ENCODE measurements around the gene MAD1L1.

Gene MAD1L1

DNA sequence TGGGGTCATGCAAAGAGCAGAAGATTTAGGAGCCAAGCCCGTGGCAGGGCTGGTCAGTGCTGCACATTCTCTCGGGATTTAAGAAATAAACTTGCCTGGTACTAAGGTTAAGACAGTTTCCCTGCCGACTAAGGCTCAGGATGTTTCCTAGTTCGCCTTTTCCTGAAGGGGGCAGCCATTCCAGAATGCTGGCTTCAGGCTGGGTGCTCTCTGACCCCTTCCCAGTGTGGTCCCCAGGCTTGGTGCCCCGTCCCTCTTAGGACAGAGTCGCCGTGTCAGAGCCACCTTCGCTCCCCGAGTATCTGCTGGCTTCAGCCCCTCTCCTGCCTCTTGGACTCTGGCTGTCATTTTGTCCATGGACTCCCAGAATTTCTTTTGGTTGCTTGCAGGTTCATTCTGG, 445.5 kb downstream of the MAD1L1 start:
- DNase-seq (ENCODE audit: low read depth) = no peak

GRCh38 chr7:1785839-1786238, 446.9 kb downstream of the MAD1L1 start:
- DNase-seq (ENCODE audit: low read depth) = no peak

- DNase-seq (ENCODE audit: low read depth) = no peak
These were observed 451.4 kb downstream of the MAD1L1 start for GRCh38 chr7:1781369-1781768.

DNA sequence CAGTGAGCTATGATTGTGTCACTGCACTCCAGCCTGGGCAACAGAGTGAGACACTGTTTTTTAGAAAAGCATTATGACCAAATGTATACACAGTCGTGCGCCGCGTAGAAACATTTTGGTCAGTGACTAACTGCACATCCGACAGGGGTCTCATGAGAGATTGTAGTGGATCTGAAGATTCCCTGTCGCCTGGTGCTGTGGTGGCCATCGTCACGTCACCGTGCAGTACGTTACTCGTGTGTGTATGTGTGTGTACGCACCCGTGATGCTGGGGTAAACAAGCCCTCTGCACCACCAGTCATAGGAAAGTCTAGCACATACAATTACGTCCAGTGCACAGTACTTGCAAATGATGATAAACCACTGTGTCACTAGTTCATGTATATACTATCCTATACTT, 453.3 kb downstream of the MAD1L1 start:
- DNase-seq (ENCODE audit: low read depth) = no peak

DNA sequence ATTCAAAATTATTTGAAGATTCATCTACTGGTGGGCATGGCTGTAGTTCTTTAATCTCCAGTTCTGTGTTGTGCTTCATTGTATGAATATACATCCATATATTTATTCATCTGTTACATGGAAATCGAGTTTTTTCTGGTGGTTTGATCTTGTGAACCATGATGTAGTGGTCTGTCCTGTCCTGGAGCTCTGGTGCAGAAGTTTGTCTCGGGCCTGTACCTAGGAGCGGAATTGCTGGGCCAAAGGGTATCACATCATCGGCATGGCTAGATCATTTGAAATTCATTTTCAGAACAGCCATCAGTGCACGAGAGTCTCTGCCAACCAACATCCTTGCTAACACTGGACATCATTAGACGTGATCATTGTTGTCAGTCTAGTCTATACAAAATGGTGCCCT, 455.6 kb downstream of the MAD1L1 start:
- DNase-seq (ENCODE audit: low read depth) = no peak

DNA sequence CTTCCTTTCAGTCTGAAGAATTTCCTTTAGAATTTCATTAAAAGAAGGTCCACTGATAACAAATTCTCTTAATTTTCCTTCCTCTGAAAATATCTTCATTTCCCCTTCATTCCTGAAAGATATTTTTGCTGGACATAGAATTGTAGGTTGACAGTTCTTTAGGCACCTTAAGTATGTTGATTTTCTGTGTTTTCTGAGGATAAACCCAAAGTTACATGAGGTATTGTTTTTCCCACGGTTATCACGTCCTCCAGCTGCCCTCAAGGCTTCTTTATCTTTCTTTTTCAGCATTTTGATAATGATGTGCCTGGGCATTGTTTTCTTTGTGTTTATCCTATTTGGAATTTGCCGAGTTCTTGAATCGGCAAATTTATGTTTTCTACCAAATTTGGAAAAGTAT, 457.4 kb downstream of the MAD1L1 start:
- no peak for DNase-seq (ENCODE audit: low read depth)

GRCh38 chr7:1770331-1770730, 462.4 kb downstream of the MAD1L1 start:
- no peak for DNase-seq (ENCODE audit: low read depth)

GRCh38 chr7:1769286-1770200, 463.2 kb downstream of the MAD1L1 start:
- DNase-seq (ENCODE audit: low read depth) = no peak

- DNase-seq (ENCODE audit: low read depth) = no peak
These were observed 463.9 kb downstream of the MAD1L1 start for GRCh38 chr7:1768832-1769231.

GRCh38 chr7:1767524-1767923, 465.2 kb downstream of the MAD1L1 start:
- no peak for DNase-seq (ENCODE audit: low read depth)
